ENCODE measurements around the gene SH3BGRL2.

DNA sequence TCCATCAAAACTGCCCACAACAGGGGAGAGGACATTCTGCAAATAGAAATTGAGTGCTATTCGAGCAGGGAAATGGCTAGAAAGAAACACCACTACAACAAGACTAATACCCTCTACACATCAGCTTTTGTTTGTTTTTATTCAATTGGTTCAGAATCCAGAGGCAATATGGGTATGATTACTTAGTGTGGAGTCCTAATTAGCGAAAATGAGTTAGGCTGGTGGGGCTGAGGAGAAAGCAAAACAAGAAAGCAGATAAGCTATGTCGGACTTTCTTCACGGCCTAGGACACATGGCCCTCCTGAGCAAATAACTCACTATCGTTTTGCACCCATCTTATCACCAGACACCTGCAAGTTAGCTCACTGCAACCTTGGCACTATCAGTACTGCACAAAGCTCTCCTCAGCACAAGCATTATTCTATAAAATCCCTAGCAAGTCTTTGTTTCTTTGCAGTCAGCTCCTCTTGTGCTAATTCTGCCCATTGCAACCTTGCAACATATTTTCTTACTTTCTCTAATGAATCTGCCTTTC lies 31.3 kb upstream of the SH3BGRL2 start:
- TF ChIP-seq, protein P1, sequence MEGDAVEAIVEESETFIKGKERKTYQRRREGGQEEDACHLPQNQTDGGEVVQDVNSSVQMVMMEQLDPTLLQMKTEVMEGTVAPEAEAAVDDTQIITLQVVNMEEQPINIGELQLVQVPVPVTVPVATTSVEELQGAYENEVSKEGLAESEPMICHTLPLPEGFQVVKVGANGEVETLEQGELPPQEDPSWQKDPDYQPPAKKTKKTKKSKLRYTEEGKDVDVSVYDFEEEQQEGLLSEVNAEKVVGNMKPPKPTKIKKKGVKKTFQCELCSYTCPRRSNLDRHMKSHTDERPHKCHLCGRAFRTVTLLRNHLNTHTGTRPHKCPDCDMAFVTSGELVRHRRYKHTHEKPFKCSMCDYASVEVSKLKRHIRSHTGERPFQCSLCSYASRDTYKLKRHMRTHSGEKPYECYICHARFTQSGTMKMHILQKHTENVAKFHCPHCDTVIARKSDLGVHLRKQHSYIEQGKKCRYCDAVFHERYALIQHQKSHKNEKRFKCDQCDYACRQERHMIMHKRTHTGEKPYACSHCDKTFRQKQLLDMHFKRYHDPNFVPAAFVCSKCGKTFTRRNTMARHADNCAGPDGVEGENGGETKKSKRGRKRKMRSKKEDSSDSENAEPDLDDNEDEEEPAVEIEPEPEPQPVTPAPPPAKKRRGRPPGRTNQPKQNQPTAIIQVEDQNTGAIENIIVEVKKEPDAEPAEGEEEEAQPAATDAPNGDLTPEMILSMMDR (conservative IDR thresholded peaks at IDR 0.05; ENCODE audit: low read depth, low read length) = no peak
- TF ChIP-seq EZH2 (IDR thresholded peaks at IDR 0.05; ENCODE audit: borderline replicate concordance, low read depth, low read length, poor library complexity, severe bottlenecking) = no peak
